Ascending aorta (tissue), 2 donors: ENCODE data around the gene TACR2. TPM values are rescaled to one million over a fixed set of nuclear protein-coding genes. Genes with fewer than 3 reads are reported as not detected.

Experiments used
- DNase-seq, 2 donors: peaks; one replicate each; pipeline ENCODE4 v3.0.0-alpha.2; 2019; ENCODE audit warnings: low spot score in 2 of 2
- H3K27ac ChIP-seq, 2 donors: fragments of 200-600 bp; sonication (generic); one replicate each; pipeline ENCODE4 v1.5.1; 2016 to 2017; ENCODE audit warnings: mild to moderate bottlenecking in 1 of 2
- H3K27me3 ChIP-seq: fragments of 200-600 bp; sonication (generic); one replicate; pipeline ENCODE4 v1.5.1; 2017
- H3K36me3 ChIP-seq, 2 donors: fragments of 200-600 bp; sonication (generic); one replicate each; pipeline ENCODE4 v1.5.1; 2016
- H3K4me1 ChIP-seq, 2 donors: fragments of 200-600 bp; sonication (generic); one replicate each; pipeline ENCODE4 v1.5.1; 2016 to 2017; ENCODE audit warnings: mild to moderate bottlenecking in 1 of 2
- H3K4me3 ChIP-seq, 2 donors: fragments of 200-600 bp; sonication (generic); one replicate each; pipeline ENCODE4 v1.5.1; 2016 to 2017; ENCODE audit warnings: mild to moderate bottlenecking in 1 of 2
- H3K9me3 ChIP-seq, 2 donors: fragments of 200-600 bp; sonication (generic); one replicate each; pipeline ENCODE4 v1.5.1; 2016
- intact Hi-C: fragments of 100-400 bp; cut with DNase I; formaldehyde crosslinking; loops from one replicate; pipeline ENCODE4 v1.15.1; 2023
- total RNA-seq: library from RNA; depleted of rRNA; stranded (reverse); fragments of >200 nt; gene quantifications from one replicate; pipeline ENCODE4 v1.1.0, GENCODE V29; 2016
- TF ChIP-seq, protein P1 (sequence below), 3 experiments: fragments of 200-600 bp in 2 of 3; fragments of 450-650 bp in 1 of 3; sonication (generic) in 2 of 3; IDR thresholded peaks; one replicate each; pipeline ENCODE4 v1.5.1; 2016 to 2019; ENCODE audit warnings: antibody characterized with exemption in 3 of 3, mild to moderate bottlenecking in 1 of 3, moderate library complexity in 1 of 3

The TACR2 gene
- total RNA-seq, 1 donor from 2014 or later: not detected

DNA sequence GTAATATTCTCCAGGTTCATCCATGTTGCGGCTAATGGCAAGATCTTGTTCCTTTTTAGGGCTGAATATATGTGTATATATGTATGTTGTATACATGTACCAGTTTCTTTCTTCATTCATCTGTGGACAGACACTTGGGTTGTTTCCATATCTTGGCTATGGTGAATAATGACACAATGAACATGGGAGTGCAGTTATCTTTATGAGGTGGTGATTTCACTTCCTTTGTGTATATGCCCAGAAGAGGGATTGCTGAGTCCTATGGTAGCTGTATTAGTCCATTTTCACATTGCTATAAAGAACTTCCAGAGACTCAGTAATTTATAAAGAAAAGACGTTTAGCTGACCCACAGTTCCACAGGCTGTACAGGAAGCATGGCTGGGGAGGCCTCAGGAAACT, 17.5 kb upstream of the TACR2 start:
- TF ChIP-seq, protein P1, sequence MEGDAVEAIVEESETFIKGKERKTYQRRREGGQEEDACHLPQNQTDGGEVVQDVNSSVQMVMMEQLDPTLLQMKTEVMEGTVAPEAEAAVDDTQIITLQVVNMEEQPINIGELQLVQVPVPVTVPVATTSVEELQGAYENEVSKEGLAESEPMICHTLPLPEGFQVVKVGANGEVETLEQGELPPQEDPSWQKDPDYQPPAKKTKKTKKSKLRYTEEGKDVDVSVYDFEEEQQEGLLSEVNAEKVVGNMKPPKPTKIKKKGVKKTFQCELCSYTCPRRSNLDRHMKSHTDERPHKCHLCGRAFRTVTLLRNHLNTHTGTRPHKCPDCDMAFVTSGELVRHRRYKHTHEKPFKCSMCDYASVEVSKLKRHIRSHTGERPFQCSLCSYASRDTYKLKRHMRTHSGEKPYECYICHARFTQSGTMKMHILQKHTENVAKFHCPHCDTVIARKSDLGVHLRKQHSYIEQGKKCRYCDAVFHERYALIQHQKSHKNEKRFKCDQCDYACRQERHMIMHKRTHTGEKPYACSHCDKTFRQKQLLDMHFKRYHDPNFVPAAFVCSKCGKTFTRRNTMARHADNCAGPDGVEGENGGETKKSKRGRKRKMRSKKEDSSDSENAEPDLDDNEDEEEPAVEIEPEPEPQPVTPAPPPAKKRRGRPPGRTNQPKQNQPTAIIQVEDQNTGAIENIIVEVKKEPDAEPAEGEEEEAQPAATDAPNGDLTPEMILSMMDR (IDR thresholded peaks at IDR 0.05): no peak
- no peak overlapping the region for H3K27ac ChIP-seq
- H3K4me1 ChIP-seq: peaks cover 0 to 1% of the 10 kb centered on the region in 2 donors
- intact Hi-C loops: no loop called here
- no peaks in the 10 kb centered on the region for H3K36me3 ChIP-seq
- no peak for DNase-seq
- no peak overlapping the region for H3K4me3 ChIP-seq
- no peaks in the 10 kb centered on the region for H3K27me3 ChIP-seq
- H3K9me3 ChIP-seq: no peaks in the 10 kb centered on the region

DNA sequence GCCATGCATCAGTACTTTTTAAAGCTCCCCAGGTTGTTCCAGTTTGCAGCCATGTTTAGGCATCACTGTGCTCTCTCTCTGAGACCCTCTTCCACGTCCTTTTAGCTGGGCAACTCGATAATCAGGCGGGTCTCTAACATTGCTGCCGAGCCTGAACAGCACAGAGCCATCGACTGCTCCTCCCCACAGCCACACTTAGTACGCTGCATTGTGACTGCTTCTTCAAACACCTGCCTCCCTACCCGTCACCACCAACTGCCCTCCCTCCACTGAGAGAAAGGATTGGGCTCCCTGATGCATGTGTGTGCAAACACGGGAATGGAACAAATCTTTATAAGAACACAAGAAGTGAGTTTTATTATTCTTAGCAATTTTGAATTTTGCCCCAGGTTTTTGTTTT, 11.4 kb upstream of the TACR2 start:
- no peak for DNase-seq
- Histone ChIP-seq H3K27ac (no peak overlapping the region), H3K4me1 (no peaks in the 10 kb centered on the region), H3K36me3 (no peaks in the 10 kb centered on the region), H3K4me3 (no peak overlapping the region), H3K9me3 (no peaks in the 10 kb centered on the region), H3K27me3 (no peaks in the 10 kb centered on the region)
- TF ChIP-seq, protein P1 (IDR thresholded peaks at IDR 0.05): no peak
- intact Hi-C loops: loop anchor here (5.0 kb wide), 1 partner anchor 209 kb away; no protein-coding TSS in a partner anchor

DNA sequence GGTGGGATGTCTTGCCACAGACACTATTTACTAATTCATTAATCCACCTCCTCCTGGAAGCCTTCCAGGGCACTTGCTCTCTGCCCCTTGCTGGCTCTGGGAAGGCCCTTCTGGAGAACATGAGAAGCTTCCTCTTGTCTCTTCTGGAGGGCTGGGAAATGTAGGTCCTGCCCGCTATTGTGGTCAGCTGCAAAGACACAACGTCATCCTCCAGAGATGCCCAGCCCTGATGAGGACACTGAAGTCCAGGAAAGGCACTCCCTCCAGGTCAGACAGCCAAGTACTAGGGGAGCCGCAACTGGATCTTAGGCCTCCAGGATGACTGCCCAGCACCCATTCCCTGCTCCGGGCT, 9.6 kb upstream of the TACR2 start:
- Histone ChIP-seq H3K36me3 (no peaks in the 10 kb centered on the region), H3K27me3 (no peaks in the 10 kb centered on the region), H3K9me3 (no peaks in the 10 kb centered on the region), H3K4me3 (no peak overlapping the region), H3K27ac (no peak overlapping the region), H3K4me1 (no peaks in the 10 kb centered on the region)
- DNase-seq: no peak
- TF ChIP-seq, protein P1 (IDR thresholded peaks at IDR 0.05): no peak
- intact Hi-C loops: loop anchor here (5.0 kb wide), 1 partner anchor 211 kb away; no protein-coding TSS in a partner anchor

DNA sequence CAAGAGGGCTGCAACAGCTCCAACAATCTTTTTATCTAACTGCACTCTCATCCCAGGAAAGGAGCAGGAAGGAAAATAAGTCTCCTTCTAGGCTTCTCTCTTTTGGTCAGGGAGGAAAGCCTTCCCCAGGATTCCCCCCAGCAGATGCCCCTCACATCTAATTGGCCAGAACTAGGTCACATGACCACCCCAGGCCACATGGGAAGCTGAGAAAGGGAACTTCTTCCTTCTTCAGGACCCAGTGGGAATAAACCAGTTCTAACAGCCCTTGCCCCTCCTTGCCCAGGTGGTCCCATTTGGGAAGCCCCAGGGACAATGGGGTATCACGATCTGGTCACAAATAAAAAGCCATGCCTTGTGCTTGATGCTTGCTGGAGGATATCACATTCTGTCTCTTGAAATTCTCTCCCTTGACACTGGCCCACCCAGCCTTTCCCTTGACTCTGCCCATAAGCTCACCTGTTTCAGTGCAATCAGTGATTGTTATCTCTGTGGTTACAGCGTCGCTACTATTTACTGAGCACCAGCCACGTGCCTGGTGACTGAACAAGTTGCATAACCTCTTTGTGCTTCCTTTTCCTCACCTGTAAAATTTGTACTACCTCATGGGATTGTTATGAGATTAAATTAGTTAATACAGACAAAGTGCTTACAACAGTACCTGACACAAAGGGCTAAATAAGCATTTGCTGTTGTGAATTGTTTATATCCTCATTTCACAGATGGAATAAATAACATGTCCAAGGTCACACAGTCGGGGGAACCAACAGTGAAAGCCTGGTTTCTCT, 9.0 kb upstream of the TACR2 start:
- H3K36me3 ChIP-seq: no peaks in the 10 kb centered on the region
- intact Hi-C loops: loop anchor here (5.0 kb wide), 1 partner anchor 212 kb away; no protein-coding TSS in a partner anchor
- H3K4me1 ChIP-seq: no peaks in the 10 kb centered on the region
- H3K4me3 ChIP-seq: no peak overlapping the region
- H3K27ac ChIP-seq: no peak overlapping the region
- no peaks in the 10 kb centered on the region for H3K9me3 ChIP-seq
- TF ChIP-seq, protein P1 (IDR thresholded peaks at IDR 0.05): no peak
- H3K27me3 ChIP-seq: no peaks in the 10 kb centered on the region
- DNase-seq: no peak

DNA sequence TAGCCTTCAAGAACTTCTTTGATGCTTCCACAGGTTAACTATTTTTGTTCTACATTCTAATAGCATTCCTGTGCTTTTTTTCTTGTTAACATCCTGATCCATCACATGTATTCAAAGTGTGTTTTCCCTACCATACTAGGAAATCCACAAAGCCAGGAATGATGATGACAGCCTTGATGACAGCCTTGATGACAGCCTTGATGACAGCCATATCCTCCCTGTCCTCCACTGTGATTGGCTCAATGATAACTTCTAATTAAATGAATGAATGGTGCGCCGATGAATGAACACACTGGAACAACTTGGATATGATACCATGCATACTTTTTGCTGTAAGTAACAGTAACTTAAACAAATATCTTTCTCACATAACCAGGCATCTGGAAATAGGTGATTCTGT, 8.3 kb upstream of the TACR2 start:
- Histone ChIP-seq H3K36me3 (no peaks in the 10 kb centered on the region), H3K27me3 (no peaks in the 10 kb centered on the region), H3K4me1 (no peaks in the 10 kb centered on the region), H3K27ac (no peak overlapping the region), H3K9me3 (no peaks in the 10 kb centered on the region), H3K4me3 (no peak overlapping the region)
- DNase-seq: no peak
- TF ChIP-seq, protein P1 (IDR thresholded peaks at IDR 0.05): no peak
- intact Hi-C loops: loop anchor here (5.0 kb wide), 1 partner anchor 212 kb away; no protein-coding TSS in a partner anchor
